MCF 10A (cell line): ENCODE results near the gene PDLIM3. TPM values are rescaled to one million over a fixed set of nuclear protein-coding genes. Genes with fewer than 3 reads are reported as not detected.

ENCODE experiments used
- BruUV-seq: library from RNA; stranded (reverse); fragments of 400-500 nt; replicated peaks from 2 replicates; lab custom pipeline; 2021; lab: Mats Ljungman, UMichigan
- CTCF ChIA-PET: fragments of 300-600 bp; sonication (Branson Sonifier 250); formaldehyde crosslinking; extraction: SDS; loops from one replicate; lab custom pipeline; 2021; ENCODE audit warnings: antibody characterized with exemption, inconsistent platforms; lab: Yijun Ruan, JAX
- POLR2A ChIA-PET: fragments of 300-600, 350-650 bp; sonication (Branson Sonifier 250); formaldehyde crosslinking; extraction: SDS; loops from one replicate; lab custom pipeline; 2020; ENCODE audit warnings: antibody characterized with exemption, inconsistent platforms; lab: Yijun Ruan, JAX
- DNase-seq: peaks from one replicate; pipeline ENCODE4 v3.0.0-alpha.2; 2018; ENCODE audit not compliant: unreplicated experiment
- H3K27ac Mint-ChIP-seq: one replicate; pipeline ENCODE4 v1.8.0; 2022; ENCODE audit warnings: mild to moderate bottlenecking, low read depth, mixed read lengths; ENCODE audit not compliant: unreplicated experiment
- H3K27me3 Mint-ChIP-seq: one replicate; pipeline ENCODE4 v1.8.0; 2022; ENCODE audit warnings: mixed read lengths; ENCODE audit not compliant: insufficient read depth, unreplicated experiment
- H3K36me3 Mint-ChIP-seq: one replicate; pipeline ENCODE4 v1.8.0; 2022; ENCODE audit warnings: mild to moderate bottlenecking, moderate library complexity, mixed read lengths; ENCODE audit not compliant: insufficient read depth, unreplicated experiment
- H3K4me1 Mint-ChIP-seq: one replicate; pipeline ENCODE4 v1.8.0; 2022; ENCODE audit warnings: mixed read lengths; ENCODE audit not compliant: insufficient read depth, unreplicated experiment
- H3K4me3 Mint-ChIP-seq: one replicate; pipeline ENCODE4 v1.8.0; 2022; ENCODE audit warnings: mild to moderate bottlenecking, moderate library complexity, mixed read lengths; ENCODE audit not compliant: unreplicated experiment
- H3K9me3 Mint-ChIP-seq: one replicate; pipeline ENCODE4 v1.8.0; 2022; ENCODE audit warnings: mixed read lengths; ENCODE audit not compliant: unreplicated experiment
- CTCF ChIP-seq: fragments of 200-600 bp; IDR thresholded peaks from one replicate; pipeline ENCODE4 v1.8.0; 2022; ENCODE audit warnings: antibody characterized with exemption, mild to moderate bottlenecking; ENCODE audit not compliant: unreplicated experiment
- intact Hi-C: fragments of 100-400 bp; cut with micrococcal nuclease; formaldehyde crosslinking; loops from 2 replicates; pipeline ENCODE4 v1.14.1; 2022
- total RNA-seq: library from RNA; stranded (reverse); gene quantifications from 2 replicates; pipeline ENCODE4 v1.2.3, GENCODE V29; 2022

PDLIM3 gene
- total RNA-seq, 1 experiment from 2014 or later = 0.30 TPM

GRCh38 chr4:185552254-185552653 lies 16.9 kb upstream of the PDLIM3 start:
- Mint-ChIP-seq H3K4me1 (no peaks in the 10 kb centered on the region), H3K27me3 (no peaks in the 10 kb centered on the region), H3K27ac (no peak overlapping the region), H3K36me3 (no peaks in the 10 kb centered on the region), H3K4me3 (no peak overlapping the region), H3K9me3 (no peaks in the 10 kb centered on the region)
- TF ChIP-seq CTCF = no peak
- CTCF ChIA-PET = interaction anchor here (0.6 to 2.1 kb wide), 8 partner anchors 11 to 80 kb away, joined by 3 to 6 read pairs (median 3); partner anchors contain the start of gene CCDC110
- POLR2A ChIA-PET = interaction anchor here (1.3 kb wide), 1 partner anchor 127 kb away, joined by 5 read pairs; the partner anchor contains the start of gene UFSP2
- no peak for DNase-seq
- intact Hi-C loops = no loop called here
- BruUV-seq = no TSS peak

- Mint-ChIP-seq H3K27ac (no peak overlapping the region), H3K9me3 (no peaks in the 10 kb centered on the region), H3K36me3 (no peaks in the 10 kb centered on the region), H3K4me1 (no peaks in the 10 kb centered on the region), H3K4me3 (no peak overlapping the region), H3K27me3 (no peaks in the 10 kb centered on the region)
- intact Hi-C loops = no loop called here
- BruUV-seq = no TSS peak
- no peak for DNase-seq
- no peak for TF ChIP-seq CTCF
- CTCF ChIA-PET = interaction anchor here (0.6 to 1.9 kb wide), 4 partner anchors 10 to 58 kb away, joined by 3 to 4 read pairs (median 4); no protein-coding TSS in a partner anchor
- POLR2A ChIA-PET = interaction anchor here (0.6 to 1.1 kb wide), 2 partner anchors 8 to 125 kb away, joined by 3 to 4 read pairs; partner anchors contain the start of gene UFSP2
These were observed 15.6 kb upstream of the PDLIM3 start for GRCh38 chr4:185550933-185551332.

- H3K9me3 Mint-ChIP-seq = no peaks in the 10 kb centered on the region
- H3K4me3 Mint-ChIP-seq = no peak overlapping the region
- no peaks in the 10 kb centered on the region for H3K36me3 Mint-ChIP-seq
- ChIA-PET CTCF (interaction anchor here (0.7 kb wide), 1 partner anchor 69 kb away, joined by 3 read pairs; no protein-coding TSS in a partner anchor), POLR2A (interaction anchor here (0.7 kb wide), 1 partner anchor 49 kb away, joined by 3 read pairs; no protein-coding TSS in a partner anchor)
- H3K4me1 Mint-ChIP-seq = no peaks in the 10 kb centered on the region
- intact Hi-C loops = no loop called here
- no peak overlapping the region for H3K27ac Mint-ChIP-seq
- H3K27me3 Mint-ChIP-seq = no peaks in the 10 kb centered on the region
- no TSS peak for BruUV-seq
- DNase-seq = no peak
- no peak for TF ChIP-seq CTCF
These were observed 13.9 kb upstream of the PDLIM3 start for GRCh38 chr4:185549095-185549639.

- H3K36me3 Mint-ChIP-seq = no peaks in the 10 kb centered on the region
- intact Hi-C loops = no loop called here
- BruUV-seq = no TSS peak
- ChIA-PET CTCF (no interaction called here), POLR2A (no interaction called here)
- no peak for TF ChIP-seq CTCF
- no peaks in the 10 kb centered on the region for H3K9me3 Mint-ChIP-seq
- DNase-seq = no peak
- no peaks in the 10 kb centered on the region for H3K4me1 Mint-ChIP-seq
- H3K27me3 Mint-ChIP-seq = no peaks in the 10 kb centered on the region
- no peak overlapping the region for H3K27ac Mint-ChIP-seq
- no peak overlapping the region for H3K4me3 Mint-ChIP-seq
These were observed 13.3 kb upstream of the PDLIM3 start for GRCh38 chr4:185548587-185548986.
